ENCODE measurements around the gene CYP39A1. TPM values are rescaled to one million over a fixed set of nuclear protein-coding genes. Genes with fewer than 3 reads are reported as not detected.
A peak's percentile ranks its signal among the peaks of the same experiment; 100 is the strongest.

Gene CYP39A1, protein sequence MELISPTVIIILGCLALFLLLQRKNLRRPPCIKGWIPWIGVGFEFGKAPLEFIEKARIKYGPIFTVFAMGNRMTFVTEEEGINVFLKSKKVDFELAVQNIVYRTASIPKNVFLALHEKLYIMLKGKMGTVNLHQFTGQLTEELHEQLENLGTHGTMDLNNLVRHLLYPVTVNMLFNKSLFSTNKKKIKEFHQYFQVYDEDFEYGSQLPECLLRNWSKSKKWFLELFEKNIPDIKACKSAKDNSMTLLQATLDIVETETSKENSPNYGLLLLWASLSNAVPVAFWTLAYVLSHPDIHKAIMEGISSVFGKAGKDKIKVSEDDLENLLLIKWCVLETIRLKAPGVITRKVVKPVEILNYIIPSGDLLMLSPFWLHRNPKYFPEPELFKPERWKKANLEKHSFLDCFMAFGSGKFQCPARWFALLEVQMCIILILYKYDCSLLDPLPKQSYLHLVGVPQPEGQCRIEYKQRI
- 10 to 100 TPM in 1 of 2 donors, 1 to 10 TPM in 1; 8.6 to 10.8 TPM for total RNA-seq
- polyA plus RNA-seq (ENCODE audit: insufficient read length in 2 of 2), result 1 to 10 TPM; 2.2 to 2.4 TPM
- long read RNA-seq, donor 1, result 0 reads
- long read RNA-seq, donor 2, partial matches to known transcripts, result 0 of 1 reads
- long read RNA-seq, donor 2, other reads (novel, unspliced or antisense), result 0 of 1 reads
- long read RNA-seq, donor 3, partial matches to known transcripts, result 0 of 1 reads
- long read RNA-seq, donor 3, other reads (novel, unspliced or antisense), result 0 of 1 reads
- long read RNA-seq, donor 4, partial matches to known transcripts, result 57 of 57 reads
- long read RNA-seq, donor 4, other reads (novel, unspliced or antisense), result 0 of 57 reads

DNA sequence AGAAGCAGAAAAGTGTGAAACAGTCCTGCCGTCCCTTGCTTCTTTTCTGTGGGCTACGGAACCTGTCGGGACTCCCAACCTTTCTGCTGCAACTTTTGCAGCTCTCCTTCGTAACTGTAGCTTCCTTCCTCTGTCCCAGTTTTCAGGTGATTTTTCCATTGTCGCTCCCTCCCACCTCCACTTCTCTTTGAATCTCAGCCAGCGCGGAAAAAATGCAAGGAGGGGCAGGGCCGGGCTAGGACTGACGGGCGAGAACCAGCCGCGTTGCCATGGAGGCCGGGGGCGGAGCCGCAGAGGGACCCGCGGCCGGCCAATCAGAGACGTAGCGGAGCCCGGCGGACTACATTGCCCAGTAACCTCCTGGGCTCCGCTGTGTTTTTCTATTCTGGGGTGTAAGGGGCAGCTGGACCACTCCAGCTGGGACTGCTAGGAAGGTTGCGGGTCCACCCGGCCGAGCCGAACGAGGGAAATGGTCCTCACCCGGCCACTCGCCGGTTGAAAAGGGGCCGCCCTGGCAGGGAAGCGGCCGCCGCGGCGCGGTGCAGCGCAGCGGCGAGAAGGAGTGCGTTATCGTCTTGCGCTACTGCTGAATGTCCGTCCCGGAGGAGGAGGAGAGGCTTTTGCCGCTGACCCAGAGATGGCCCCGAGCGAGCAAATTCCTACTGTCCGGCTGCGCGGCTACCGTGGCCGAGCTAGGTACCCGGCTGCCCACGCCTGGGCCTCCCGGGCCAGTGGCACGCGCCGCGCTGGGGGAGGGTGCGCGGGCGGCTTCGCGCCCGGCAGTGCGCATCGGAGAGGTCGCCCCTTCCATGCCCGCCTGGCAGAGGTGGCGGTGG lies at the start of gene CYP39A1, which contains the start of gene SLC25A27:
TSS of gene CYP39A1 (minus strand) at position 216 of the 836 bp plus-strand sequence. CDS start 236 bp downstream, outside the sequence.
TSS of gene SLC25A27 (plus strand) at position 373 of the 836 bp plus-strand sequence. CDS start at position 591, 218 bp downstream.
- no peaks in the 10 kb centered on the region for H3K9me3 ChIP-seq (ENCODE audit: control insufficient read depth, insufficient read depth, low read length)
- WGBS (ENCODE audit: insufficient coverage), result 0% methylated on average over 69 of the region's 72 CpGs
- H3K27me3 ChIP-seq (ENCODE audit: control insufficient read depth, insufficient read depth, low read length), result no peaks in the 10 kb centered on the region
- DNase-seq (ENCODE audit: low read depth in 4 of 6, low spot score in 6 of 6), result peak; percentile 83 to 98 (median 88)
- H3K27ac ChIP-seq (ENCODE audit: low read depth, low read length), result peak within 1 kb of the TSS; percentile 85
- no peaks in the 10 kb centered on the region for H3K4me1 ChIP-seq (ENCODE audit: control insufficient read depth, insufficient read depth, low read length)
- peak within 1 kb of the TSS; percentile 87 for H3K4me3 ChIP-seq (ENCODE audit: low read depth, low read length)
- H3K36me3 ChIP-seq (ENCODE audit: control insufficient read depth, insufficient read depth, low read length), result peaks cover 8% of the 10 kb centered on the region

DNA sequence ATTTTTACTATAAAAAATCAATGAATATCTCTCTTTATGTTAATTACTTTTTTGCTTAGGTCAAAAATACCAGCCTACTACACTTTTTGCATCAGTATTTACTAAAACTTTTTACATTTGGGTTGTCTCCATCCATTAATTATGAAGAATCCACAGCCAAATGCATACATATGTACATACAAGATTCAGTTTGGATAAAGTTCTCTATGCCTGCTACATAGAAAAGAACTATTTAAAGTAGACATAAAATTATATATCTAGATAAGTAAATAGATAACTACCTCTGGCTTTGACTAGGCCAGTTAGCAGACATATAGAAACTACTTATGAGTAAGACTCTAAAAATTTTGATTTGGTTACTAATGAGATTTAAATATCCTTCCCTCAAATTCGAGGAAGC lies 47.4 kb upstream of the CYP39A1 start:
- Histone ChIP-seq H3K27ac (ENCODE audit: low read depth, low read length) (no peak overlapping the region), H3K4me1 (ENCODE audit: control insufficient read depth, insufficient read depth, low read length) (no peaks in the 10 kb centered on the region), H3K4me3 (ENCODE audit: low read depth, low read length) (no peak overlapping the region), H3K27me3 (ENCODE audit: control insufficient read depth, insufficient read depth, low read length) (no peaks in the 10 kb centered on the region), H3K36me3 (ENCODE audit: control insufficient read depth, insufficient read depth, low read length) (no peaks in the 10 kb centered on the region), H3K9me3 (ENCODE audit: control insufficient read depth, insufficient read depth, low read length) (no peaks in the 10 kb centered on the region)
- peak in 1 of 6 donors; percentile 7 for DNase-seq (ENCODE audit: low read depth in 4 of 6, low spot score in 6 of 6)
- no CpG with 5 or more reads among the region's 1 CpG for WGBS (ENCODE audit: insufficient coverage)

DNA sequence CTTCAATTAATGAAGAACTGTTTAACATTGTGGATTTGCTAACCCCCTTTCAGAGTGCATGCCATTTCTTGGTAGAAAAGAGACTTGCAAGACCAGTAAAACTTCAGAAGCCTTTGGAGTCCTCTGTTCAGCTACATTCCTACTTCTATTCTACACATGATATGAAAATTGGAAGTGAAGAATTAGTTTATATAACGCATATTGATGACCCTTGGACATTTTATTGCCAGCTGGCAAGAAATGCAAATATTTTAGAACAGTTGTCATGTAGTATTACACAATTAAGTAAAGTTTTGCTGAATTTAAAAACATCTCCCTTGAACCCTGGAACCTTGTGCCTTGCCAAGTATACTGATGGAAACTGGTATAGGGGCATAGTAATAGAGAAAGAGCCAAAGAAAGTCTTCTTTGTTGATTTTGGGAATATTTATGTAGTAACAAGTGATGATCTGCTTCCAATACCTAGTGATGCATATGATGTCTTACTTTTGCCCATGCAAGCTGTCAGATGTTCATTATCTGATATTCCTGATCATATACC lies 38.4 kb upstream of the CYP39A1 start:
- Histone ChIP-seq H3K36me3 (ENCODE audit: control insufficient read depth, insufficient read depth, low read length) (peaks cover 12% of the 10 kb centered on the region), H3K27me3 (ENCODE audit: control insufficient read depth, insufficient read depth, low read length) (no peaks in the 10 kb centered on the region), H3K27ac (ENCODE audit: low read depth, low read length) (no peak overlapping the region), H3K9me3 (ENCODE audit: control insufficient read depth, insufficient read depth, low read length) (no peaks in the 10 kb centered on the region), H3K4me1 (ENCODE audit: control insufficient read depth, insufficient read depth, low read length) (no peaks in the 10 kb centered on the region), H3K4me3 (ENCODE audit: low read depth, low read length) (no peak overlapping the region)
- no CpG with 5 or more reads among the region's 1 CpG for WGBS (ENCODE audit: insufficient coverage)
- no peak for DNase-seq (ENCODE audit: low read depth in 4 of 6, low spot score in 6 of 6)

DNA sequence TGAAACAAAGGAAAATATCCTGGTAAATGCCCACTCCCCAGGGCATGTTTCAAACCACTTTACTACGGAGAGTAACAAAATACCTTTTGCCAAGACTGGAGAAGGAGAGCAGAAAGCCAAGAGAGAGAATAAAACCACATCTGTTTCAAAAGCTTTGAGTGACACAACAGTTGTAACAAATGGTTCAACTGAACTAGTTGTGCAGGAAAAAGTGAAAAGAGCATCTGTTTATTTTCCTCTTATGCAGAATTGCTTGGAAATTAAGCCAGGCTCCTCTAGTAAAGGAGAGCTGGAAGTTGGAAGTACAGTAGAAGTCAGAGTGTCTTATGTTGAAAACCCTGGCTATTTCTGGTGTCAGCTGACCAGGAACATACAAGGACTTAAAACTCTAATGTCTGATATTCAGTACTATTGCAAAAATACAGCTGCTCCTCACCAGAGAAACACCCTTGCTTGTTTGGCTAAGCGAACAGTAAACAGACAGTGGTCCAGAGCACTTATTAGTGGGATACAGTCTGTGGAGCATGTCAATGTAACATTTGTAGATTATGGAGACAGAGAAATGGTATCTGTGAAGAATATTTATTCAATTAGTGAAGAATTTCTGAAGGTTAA lies 37.6 kb upstream of the CYP39A1 start:
- DNase-seq (ENCODE audit: low read depth in 4 of 6, low spot score in 6 of 6), result no peak
- no peak overlapping the region for H3K4me3 ChIP-seq (ENCODE audit: low read depth, low read length)
- no CpG with 5 or more reads among the region's 2 CpGs for whole genome bisulfite sequencing (ENCODE audit: insufficient coverage)

DNA sequence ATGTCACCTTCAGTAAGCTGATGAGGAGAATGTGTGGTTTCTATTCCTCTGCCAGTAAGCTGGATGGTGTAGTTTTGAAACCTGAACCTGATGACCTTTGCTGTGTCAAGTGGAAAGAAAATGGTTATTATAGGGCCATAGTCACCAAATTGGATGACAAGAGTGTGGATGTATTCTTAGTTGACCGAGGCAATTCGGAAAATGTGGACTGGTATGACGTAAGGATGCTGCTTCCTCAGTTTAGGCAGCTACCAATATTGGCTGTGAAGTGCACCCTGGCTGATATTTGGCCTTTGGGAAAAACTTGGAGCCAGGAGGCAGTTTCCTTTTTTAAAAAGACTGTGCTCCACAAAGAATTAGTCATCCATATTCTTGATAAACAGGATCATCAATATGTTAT lies 37.0 kb upstream of the CYP39A1 start:
- no peaks in the 10 kb centered on the region for H3K27me3 ChIP-seq (ENCODE audit: control insufficient read depth, insufficient read depth, low read length)
- H3K9me3 ChIP-seq (ENCODE audit: control insufficient read depth, insufficient read depth, low read length), result no peaks in the 10 kb centered on the region
- WGBS (ENCODE audit: insufficient coverage), result no CpG with 5 or more reads among the region's 3 CpGs
- peaks cover 12% of the 10 kb centered on the region for H3K36me3 ChIP-seq (ENCODE audit: control insufficient read depth, insufficient read depth, low read length)
- no peaks in the 10 kb centered on the region for H3K4me1 ChIP-seq (ENCODE audit: control insufficient read depth, insufficient read depth, low read length)
- no peak overlapping the region for H3K4me3 ChIP-seq (ENCODE audit: low read depth, low read length)
- no peak overlapping the region for H3K27ac ChIP-seq (ENCODE audit: low read depth, low read length)
- DNase-seq (ENCODE audit: low read depth in 4 of 6, low spot score in 6 of 6), result no peak

More for the DNA sequence above, 37.6 kb upstream of the CYP39A1 start:
- H3K36me3 ChIP-seq (ENCODE audit: control insufficient read depth, insufficient read depth, low read length), result peaks cover 12% of the 10 kb centered on the region
- H3K27me3 ChIP-seq (ENCODE audit: control insufficient read depth, insufficient read depth, low read length), result no peaks in the 10 kb centered on the region
- no peak overlapping the region for H3K27ac ChIP-seq (ENCODE audit: low read depth, low read length)
- H3K4me1 ChIP-seq (ENCODE audit: control insufficient read depth, insufficient read depth, low read length), result no peaks in the 10 kb centered on the region
- no peaks in the 10 kb centered on the region for H3K9me3 ChIP-seq (ENCODE audit: control insufficient read depth, insufficient read depth, low read length)

DNA sequence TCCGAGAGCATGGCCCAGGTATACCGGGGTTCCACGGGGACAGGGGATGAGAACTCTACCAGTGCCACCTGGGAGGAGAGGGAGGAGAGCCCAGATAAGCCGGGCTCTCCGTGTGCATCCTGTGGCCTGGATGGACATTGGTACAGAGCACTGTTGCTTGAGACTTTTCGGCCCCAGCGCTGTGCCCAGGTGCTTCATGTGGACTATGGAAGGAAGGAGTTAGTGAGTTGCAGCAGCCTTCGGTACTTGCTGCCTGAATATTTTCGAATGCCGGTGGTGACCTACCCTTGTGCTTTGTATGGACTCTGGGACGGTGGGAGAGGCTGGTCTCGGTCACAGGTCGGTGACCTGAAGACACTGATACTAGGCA lies 36.3 kb upstream of the CYP39A1 start:
- DNase-seq (ENCODE audit: low read depth in 4 of 6, low spot score in 6 of 6), result no peak
- WGBS (ENCODE audit: insufficient coverage), result 98% methylated on average over 13 of the region's 13 CpGs

DNA sequence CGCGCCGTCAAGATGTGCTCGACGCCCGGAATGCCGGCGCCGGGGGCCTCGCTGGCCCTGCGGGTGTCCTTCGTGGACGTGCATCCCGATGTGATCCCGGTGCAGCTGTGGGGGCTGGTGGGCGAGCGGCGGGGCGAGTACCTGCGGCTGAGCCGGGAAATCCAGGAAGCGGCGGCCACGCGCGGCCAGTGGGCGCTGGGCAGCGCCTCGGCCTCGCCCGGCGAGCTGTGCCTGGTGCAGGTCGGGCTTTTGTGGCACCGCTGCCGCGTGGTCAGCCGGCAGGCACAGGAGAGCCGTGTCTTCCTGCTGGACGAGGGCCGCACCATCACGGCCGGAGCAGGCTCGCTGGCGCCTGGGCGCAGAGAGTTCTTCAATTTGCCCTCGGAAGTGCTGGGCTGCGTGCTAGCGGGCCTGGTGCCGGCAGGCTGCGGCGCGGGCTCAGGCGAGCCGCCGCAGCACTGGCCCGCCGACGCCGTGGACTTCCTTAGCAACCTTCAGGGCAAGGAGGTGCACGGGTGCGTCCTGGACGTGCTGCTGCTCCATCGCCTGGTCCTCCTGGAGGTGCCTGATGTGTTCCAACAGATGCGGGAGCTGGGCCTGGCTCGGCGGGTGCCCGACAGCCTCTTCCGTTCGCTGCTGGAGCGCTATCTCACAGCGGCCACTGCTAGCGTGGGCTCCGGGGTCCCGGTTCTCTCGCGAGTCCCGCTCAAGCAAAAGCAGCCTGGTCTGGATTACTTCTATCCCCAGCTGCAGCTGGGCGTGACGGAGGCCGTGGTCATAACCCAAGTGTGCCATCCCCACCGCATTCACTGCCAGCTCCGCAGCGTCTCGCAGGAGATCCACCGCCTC lies 35.7 kb upstream of the CYP39A1 start:
- Histone ChIP-seq H3K27ac (ENCODE audit: low read depth, low read length) (no peak overlapping the region), H3K9me3 (ENCODE audit: control insufficient read depth, insufficient read depth, low read length) (no peaks in the 10 kb centered on the region), H3K36me3 (ENCODE audit: control insufficient read depth, insufficient read depth, low read length) (peaks cover 12% of the 10 kb centered on the region), H3K4me1 (ENCODE audit: control insufficient read depth, insufficient read depth, low read length) (no peaks in the 10 kb centered on the region), H3K27me3 (ENCODE audit: control insufficient read depth, insufficient read depth, low read length) (no peaks in the 10 kb centered on the region), H3K4me3 (ENCODE audit: low read depth, low read length) (no peak overlapping the region)
- WGBS (ENCODE audit: insufficient coverage), result 94% methylated on average over 84 of the region's 85 CpGs
- no peak for DNase-seq (ENCODE audit: low read depth in 4 of 6, low spot score in 6 of 6)

More for the DNA sequence above, 36.3 kb upstream of the CYP39A1 start:
- H3K36me3 ChIP-seq (ENCODE audit: control insufficient read depth, insufficient read depth, low read length), result peaks cover 12% of the 10 kb centered on the region
- no peaks in the 10 kb centered on the region for H3K9me3 ChIP-seq (ENCODE audit: control insufficient read depth, insufficient read depth, low read length)
- H3K4me1 ChIP-seq (ENCODE audit: control insufficient read depth, insufficient read depth, low read length), result no peaks in the 10 kb centered on the region
- H3K27me3 ChIP-seq (ENCODE audit: control insufficient read depth, insufficient read depth, low read length), result no peaks in the 10 kb centered on the region
- no peak overlapping the region for H3K27ac ChIP-seq (ENCODE audit: low read depth, low read length)
- no peak overlapping the region for H3K4me3 ChIP-seq (ENCODE audit: low read depth, low read length)

DNA sequence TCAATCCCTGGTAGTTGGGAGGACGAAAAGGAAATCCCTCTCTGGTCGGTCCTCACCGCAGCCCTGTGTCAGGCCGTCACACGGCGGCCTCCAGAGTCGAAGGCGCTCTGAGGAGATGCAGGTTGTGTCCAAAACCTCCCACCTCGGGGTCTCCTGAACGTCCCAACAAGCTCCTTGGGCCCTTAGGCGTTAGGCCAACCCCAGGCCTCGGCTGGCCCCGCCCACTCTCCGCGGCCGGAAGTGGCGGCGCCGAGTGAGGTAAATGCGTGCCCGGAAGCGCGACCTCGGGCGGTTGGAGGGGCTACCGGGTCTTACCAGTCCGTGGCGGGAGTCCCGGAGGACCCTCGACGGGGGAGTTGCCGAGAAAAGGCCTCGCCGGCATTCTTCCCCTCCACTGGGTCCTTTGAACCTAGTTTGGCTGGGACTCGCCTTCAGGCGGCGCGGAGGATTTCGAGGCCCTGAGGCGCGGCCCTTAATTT lies 35.0 kb upstream of the CYP39A1 start, which contains the start of gene TDRD6:
TSS of gene TDRD6 (plus strand) at position 267 of the 479 bp plus-strand sequence. CDS start 244 bp downstream, outside the sequence.
- Histone ChIP-seq H3K9me3 (ENCODE audit: control insufficient read depth, insufficient read depth, low read length) (no peaks in the 10 kb centered on the region), H3K4me1 (ENCODE audit: control insufficient read depth, insufficient read depth, low read length) (no peaks in the 10 kb centered on the region), H3K36me3 (ENCODE audit: control insufficient read depth, insufficient read depth, low read length) (peaks cover 12% of the 10 kb centered on the region), H3K27ac (ENCODE audit: low read depth, low read length) (no peak within 1 kb of the TSS), H3K4me3 (ENCODE audit: low read depth, low read length) (no peak within 1 kb of the TSS), H3K27me3 (ENCODE audit: control insufficient read depth, insufficient read depth, low read length) (no peaks in the 10 kb centered on the region)
- DNase-seq (ENCODE audit: low read depth in 4 of 6, low spot score in 6 of 6), result no peak
- 93% methylated on average over 41 of the region's 41 CpGs for WGBS (ENCODE audit: insufficient coverage)

Measured in spinal cord (tissue), 10 donors.